K562 (cell line): ENCODE measurements around the gene SEC14L1. TPM values are rescaled to one million over a fixed set of nuclear protein-coding genes. Genes with fewer than 3 reads are reported as not detected.

Source experiments
- ATAC-seq: fragments of 200-7000 bp; cut with Tn5 transposase; 3 replicates; pipeline ENCODE4 v1.9.1; 2020; ENCODE audit warnings: moderate library complexity
- BruUV-seq: library from RNA; stranded (reverse); fragments of 400-500 nt; replicated peaks from 2 replicates; lab custom pipeline; 2021; lab: Mats Ljungman, UMichigan
- CTCF ChIA-PET: fragments of 300-600 bp; formaldehyde crosslinking; extraction: SDS; loops from one replicate; lab custom pipeline; 2021; ENCODE audit warnings: low intra/inter-chr PET ratio; lab: Yijun Ruan, JAX
- POLR2A ChIA-PET: fragments of 300-600, 350-650 bp; sonication (Branson Sonifier 250); formaldehyde crosslinking; extraction: SDS; loops from one replicate; lab custom pipeline; 2021; ENCODE audit warnings: antibody characterized with exemption, inconsistent platforms; lab: Yijun Ruan, JAX
- DNase-seq, 4 experiments: peaks; one replicate each; pipeline versions ENCODE4 v3.0.0 to v3.0.0-alpha.2; 2011 to 2018; ENCODE audit warnings: low spot score in 3 of 4, mixed read lengths in 3 of 4; ENCODE audit errors: extremely low read depth in 1 of 4
- FAIRE-seq: peaks from 2 replicates; lab custom pipeline; 2011; peaks lifted over from hg19 to GRCh38; lab: Jason Lieb, UNC
- H2AFZ ChIP-seq: 2 replicates; pipeline ENCODE4 v1.6.0; 2011; ENCODE audit warnings: low read depth, low read length, control low read depth, inconsistent platforms
- H3K27ac ChIP-seq: fragments of 200-600 bp; 3 replicates; pipeline ENCODE4 v1.8.0; 2011; ENCODE audit warnings: low read depth, mild to moderate bottlenecking, control low read depth, inconsistent platforms, low read length, moderate library complexity, mixed read lengths; ENCODE audit errors: extremely low read depth
- H3K27me3 ChIP-seq, 2 experiments: fragments of 300-600 bp in 1 of 2; 2 replicates in 1 of 2; 3 replicates in 1 of 2; pipeline versions ENCODE4 v1.6.0 to v1.8.0; 2011; ENCODE audit warnings: inconsistent platforms in 2 of 2, low read length in 2 of 2, mild to moderate bottlenecking in 1 of 2, mixed read lengths in 1 of 2, moderate library complexity in 1 of 2; ENCODE audit not compliant: control insufficient read depth in 2 of 2, insufficient read depth in 2 of 2
- H3K36me3 ChIP-seq: fragments of 300-600 bp; 3 replicates; pipeline ENCODE4 v1.8.0; 2011; ENCODE audit warnings: mild to moderate bottlenecking, low read length, inconsistent platforms; ENCODE audit not compliant: control insufficient read depth, insufficient read depth
- H3K4me1 ChIP-seq, 2 experiments: fragments of 200-600 bp in 1 of 2; replicated peaks in 1 of 2; 2 replicates in 1 of 2; 3 replicates in 1 of 2; pipeline versions ENCODE4 v1.5.1 to v1.8.0; 2011; ENCODE audit warnings: inconsistent platforms in 2 of 2, low read length in 2 of 2, mild to moderate bottlenecking in 1 of 2, mixed read lengths in 1 of 2, moderate library complexity in 1 of 2; ENCODE audit not compliant: control insufficient read depth in 2 of 2, insufficient read depth in 2 of 2
- H3K4me2 ChIP-seq: 2 replicates; pipeline ENCODE4 v1.6.1; 2011; ENCODE audit warnings: low read length, control low read depth, inconsistent platforms, mixed read lengths; ENCODE audit not compliant: insufficient read depth
- H3K4me3 ChIP-seq: fragments of 200-600 bp; sonication (generic), shearing (Covaris generic); 2 replicates; pipeline ENCODE4 v1.5.1; 2016; ENCODE audit warnings: control low read depth, inconsistent platforms
- H3K79me2 ChIP-seq: fragments of 200-600 bp; 3 replicates; pipeline ENCODE4 v1.8.0; 2011; ENCODE audit warnings: low read length, inconsistent platforms; ENCODE audit not compliant: control insufficient read depth, insufficient read depth
- H3K9ac ChIP-seq, 2 experiments: 2 replicates each; pipeline versions ENCODE4 v1.6.0 to v1.6.1; 2011; ENCODE audit warnings: low read depth in 2 of 2, low read length in 2 of 2, control low read depth in 1 of 2, inconsistent platforms in 1 of 2, mild to moderate bottlenecking in 1 of 2, mixed read lengths in 1 of 2; ENCODE audit not compliant: insufficient read depth in 1 of 2
- H3K9me1 ChIP-seq: one replicate; pipeline ENCODE4 v1.6.0; 2011; ENCODE audit warnings: inconsistent platforms, mild to moderate bottlenecking, low read length, moderate library complexity; ENCODE audit not compliant: control insufficient read depth, insufficient read depth
- H3K9me3 ChIP-seq: replicated peaks from 2 replicates; pipeline ENCODE4 v1.5.1; 2011; ENCODE audit warnings: low read depth, low read length, inconsistent platforms; ENCODE audit not compliant: control insufficient read depth, insufficient read depth
- H4K20me1 ChIP-seq: replicated peaks from 2 replicates; pipeline ENCODE4 v1.6.1; 2011; ENCODE audit warnings: low read length, inconsistent platforms, mixed read lengths; ENCODE audit not compliant: control insufficient read depth, insufficient read depth
- BDP1 ChIP-seq: IDR thresholded peaks from 3 replicates; pipeline ENCODE4 v1.6.1; 2011; ENCODE audit not compliant: insufficient read length, insufficient read depth
- CHCHD3 ChIP-seq: fragments of 250-450 bp; sonication (Bioruptor Pico); IDR thresholded peaks from 2 replicates; pipeline ENCODE4 v2.1.2; 2022; ENCODE audit warnings: mild to moderate bottlenecking
- ETS1 ChIP-seq: conservative IDR thresholded peaks from 2 replicates; pipeline ENCODE4 v1.6.1; 2011; ENCODE audit warnings: low read depth, mild to moderate bottlenecking, low read length; ENCODE audit not compliant: control insufficient read depth
- FOS ChIP-seq: IDR thresholded peaks from 3 replicates; pipeline ENCODE4 v1.6.1; 2011; ENCODE audit not compliant: insufficient read length; ENCODE audit errors: extremely low read depth
- ZNF232 ChIP-seq: sonication (generic); formaldehyde crosslinking; IDR thresholded peaks from 2 replicates; pipeline ENCODE4 v1.8.0; 2022; ENCODE audit warnings: mild to moderate bottlenecking, missing genetic modification reagents
- ZNF282 ChIP-seq: sonication (generic); formaldehyde crosslinking; IDR thresholded peaks from 2 replicates; pipeline ENCODE4 v1.8.1; 2023; ENCODE audit warnings: missing genetic modification reagents
- ZNF316 ChIP-seq: fragments of 450-650 bp; IDR thresholded peaks from 2 replicates; pipeline ENCODE4 v1.6.1; 2016
- ZNF707 ChIP-seq: fragments of 250-450 bp; sonication (Bioruptor Pico); conservative IDR thresholded peaks from 2 replicates; pipeline ENCODE4 v1.8.0; 2022; ENCODE audit warnings: inconsistent platforms, mild to moderate bottlenecking, moderate library complexity
- WGBS: fragments of 100-300 bp; shearing (Covaris generic); methylation state at CpG from one replicate; pipeline ENCODE4 v1.1.6; 2016; ENCODE audit warnings: low coverage, mixed read lengths; ENCODE audit not compliant: insufficient coverage; ENCODE audit errors: missing lambda C conversion rate; 5-methylcytosine and 5-hydroxymethylcytosine counted together
- in situ Hi-C: fragments of 300-500 bp; cut with MboI; formaldehyde crosslinking; loops from 4 replicates; pipeline ENCODE4 v1.15.0; 2018; ENCODE audit warnings: inconsistent platforms, mixed read lengths
- intact Hi-C: fragments of 100-400 bp; cut with micrococcal nuclease; formaldehyde crosslinking; loops from 2 replicates; pipeline ENCODE4 v1.14.2; 2022
- polyA plus RNA-seq, 8 experiments: library from polyadenylated mRNA; depleted of rRNA in 4 of 8; stranded (reverse) in 5 of 8; unstranded in 3 of 8; fragments of >200 nt; fragmentation: Nextera tagmentation in 2 of 8; fragmentation: Illumina TruSeq in 1 of 8; extraction: Ambion mirVana in 2 of 8; extraction: Trizol in 1 of 8; gene quantifications; 2 replicates each; pipeline versions ENCODE4 v1.2.1 to v1.2.3, GENCODE V29; 2011 to 2014; ENCODE audit warnings: inconsistent platforms in 1 of 8, missing spikeins in 1 of 8
- total RNA-seq, 7 experiments: library from RNA; depleted of rRNA in 6 of 7; stranded (reverse); fragments of >200 nt in 6 of 7; fragmentation: Illumina TruSeq in 2 of 7; extraction: Trizol in 2 of 7; gene quantifications; 2 replicates each; pipeline versions ENCODE4 v1.2.1 to v1.2.3, GENCODE V29; 2011 to 2021; ENCODE audit warnings: low replicate concordance in 1 of 7
- TF ChIP-seq, protein P1 (sequence below): sonication (generic); formaldehyde crosslinking; IDR thresholded peaks from 2 replicates; pipeline ENCODE4 v1.8.0; 2023; ENCODE audit warnings: missing genetic modification reagents, mild to moderate bottlenecking, borderline replicate concordance

Gene SEC14L1
- total and polyA plus RNA-seq, 9 of the 15 experiments (the other 6 are each of a cell fraction or from before 2014, with no cell fraction given), result 3.1 to 39.7 (median 15.2) TPM

DNA sequence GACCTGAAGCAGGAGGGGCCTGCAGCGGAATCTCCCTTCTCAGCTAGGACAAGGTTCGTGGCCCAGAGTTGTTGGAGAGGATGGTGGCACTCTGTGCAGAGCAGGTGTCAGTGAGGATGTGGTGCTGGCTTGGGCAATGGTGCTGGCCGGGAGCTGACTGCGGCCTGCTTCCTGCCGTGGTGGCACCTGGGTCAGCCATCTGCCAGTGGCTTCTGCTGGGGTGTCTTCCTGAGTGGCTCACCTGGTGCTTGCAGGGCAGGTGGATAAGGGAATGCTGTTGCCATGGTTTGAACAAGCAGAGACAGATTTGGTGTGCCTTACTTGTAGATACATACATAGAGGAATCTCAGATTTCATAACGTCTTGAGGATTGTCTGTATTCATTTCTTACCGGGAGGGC lies 69.6 kb downstream of the SEC14L1 start:
- POLR2A ChIA-PET, result no interaction called here
- WGBS, result 76% methylated on average over 6 of the region's 7 CpGs
- Histone ChIP-seq H3K9me1 (no peaks in the 10 kb centered on the region), H3K4me1 (peaks cover 0 to 15% of the 10 kb centered on the region in 2 experiments; a peak in 1 of 5 replicates), H3K27me3 (no peaks in the 10 kb centered on the region), H3K9ac (0 out of 4 replicates have a peak overlapping the region, but pooled peaks of 1 of the 2 experiments have one; percentile 37), H3K4me2 (no peak overlapping the region), H3K27ac (no peak overlapping the region), H3K79me2 (no peaks in the 10 kb centered on the region), H3K4me3 (no peak overlapping the region), H3K36me3 (peaks cover 93% of the 10 kb centered on the region; the same call in 2 of the 3 replicates), H3K9me3 (no peaks in the 10 kb centered on the region), H4K20me1 (no peaks in the 10 kb centered on the region; the same call in 1 of the 2 replicates), H2AFZ (no peak overlapping the region)
- ATAC-seq, result no peak
- DNase-seq, result no peak
- in situ Hi-C loops, result no loop called here
- FAIRE-seq, result no peak
- no TSS peak for BruUV-seq
- CTCF ChIA-PET, result no interaction called here
- no peak for TF ChIP-seq ZNF282
- TF ChIP-seq BDP1, result no peak
- TF ChIP-seq ETS1, result no peak
- no peak for TF ChIP-seq FOS
- TF ChIP-seq CHCHD3 (CRISPR knock-in tag), result no peak
- no peak for TF ChIP-seq ZNF316
- no peak for TF ChIP-seq ZNF707 (CRISPR knock-in tag)
- TF ChIP-seq, protein P1, sequence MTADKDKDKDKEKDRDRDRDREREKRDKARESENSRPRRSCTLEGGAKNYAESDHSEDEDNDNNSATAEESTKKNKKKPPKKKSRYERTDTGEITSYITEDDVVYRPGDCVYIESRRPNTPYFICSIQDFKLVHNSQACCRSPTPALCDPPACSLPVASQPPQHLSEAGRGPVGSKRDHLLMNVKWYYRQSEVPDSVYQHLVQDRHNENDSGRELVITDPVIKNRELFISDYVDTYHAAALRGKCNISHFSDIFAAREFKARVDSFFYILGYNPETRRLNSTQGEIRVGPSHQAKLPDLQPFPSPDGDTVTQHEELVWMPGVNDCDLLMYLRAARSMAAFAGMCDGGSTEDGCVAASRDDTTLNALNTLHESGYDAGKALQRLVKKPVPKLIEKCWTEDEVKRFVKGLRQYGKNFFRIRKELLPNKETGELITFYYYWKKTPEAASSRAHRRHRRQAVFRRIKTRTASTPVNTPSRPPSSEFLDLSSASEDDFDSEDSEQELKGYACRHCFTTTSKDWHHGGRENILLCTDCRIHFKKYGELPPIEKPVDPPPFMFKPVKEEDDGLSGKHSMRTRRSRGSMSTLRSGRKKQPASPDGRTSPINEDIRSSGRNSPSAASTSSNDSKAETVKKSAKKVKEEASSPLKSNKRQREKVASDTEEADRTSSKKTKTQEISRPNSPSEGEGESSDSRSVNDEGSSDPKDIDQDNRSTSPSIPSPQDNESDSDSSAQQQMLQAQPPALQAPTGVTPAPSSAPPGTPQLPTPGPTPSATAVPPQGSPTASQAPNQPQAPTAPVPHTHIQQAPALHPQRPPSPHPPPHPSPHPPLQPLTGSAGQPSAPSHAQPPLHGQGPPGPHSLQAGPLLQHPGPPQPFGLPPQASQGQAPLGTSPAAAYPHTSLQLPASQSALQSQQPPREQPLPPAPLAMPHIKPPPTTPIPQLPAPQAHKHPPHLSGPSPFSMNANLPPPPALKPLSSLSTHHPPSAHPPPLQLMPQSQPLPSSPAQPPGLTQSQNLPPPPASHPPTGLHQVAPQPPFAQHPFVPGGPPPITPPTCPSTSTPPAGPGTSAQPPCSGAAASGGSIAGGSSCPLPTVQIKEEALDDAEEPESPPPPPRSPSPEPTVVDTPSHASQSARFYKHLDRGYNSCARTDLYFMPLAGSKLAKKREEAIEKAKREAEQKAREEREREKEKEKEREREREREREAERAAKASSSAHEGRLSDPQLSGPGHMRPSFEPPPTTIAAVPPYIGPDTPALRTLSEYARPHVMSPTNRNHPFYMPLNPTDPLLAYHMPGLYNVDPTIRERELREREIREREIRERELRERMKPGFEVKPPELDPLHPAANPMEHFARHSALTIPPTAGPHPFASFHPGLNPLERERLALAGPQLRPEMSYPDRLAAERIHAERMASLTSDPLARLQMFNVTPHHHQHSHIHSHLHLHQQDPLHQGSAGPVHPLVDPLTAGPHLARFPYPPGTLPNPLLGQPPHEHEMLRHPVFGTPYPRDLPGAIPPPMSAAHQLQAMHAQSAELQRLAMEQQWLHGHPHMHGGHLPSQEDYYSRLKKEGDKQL (CRISPR knock-in tag), result no peak
- no peak for TF ChIP-seq ZNF232 (CRISPR knock-in tag)
- intact Hi-C loops, result no loop called here
